B cell (primary cell): Measurements from ENCODE around the gene MCRS1. TPM values are rescaled to one million over a fixed set of nuclear protein-coding genes. Genes with fewer than 3 reads are reported as not detected.

ENCODE experiments used
- polyA plus RNA-seq: library from polyadenylated mRNA; depleted of rRNA; stranded (reverse); fragments of >200 nt; gene quantifications from 2 replicates; pipeline ENCODE4 v1.2.3, GENCODE V29; 2012
- small RNA-seq: library from RNA; depleted of rRNA; stranded (forward); fragments of <200 nt; gene quantifications from one replicate; pipeline ENCODE3, GENCODE V24; 2012; ENCODE audit warnings: low replicate concordance, low read depth; ENCODE audit not compliant: insufficient read length
- total RNA-seq, 2 donors: library from RNA; stranded (reverse); fragments of 120-200 nt in 1 of 2; gene quantifications; 1 replicate in 1 of 2; 2 replicates in 1 of 2; pipeline versions ENCODE4 v1.2.3 to v1.2.4, GENCODE V29; 2013 to 2022

MCRS1 gene
- total and polyA plus RNA-seq, 2 donors (not counting 1 experiment from before 2014, with no cell fraction given), result 81.1 to 107 TPM

Small RNAs within 50 kb of the gene (small RNA-seq; reads per million reads assigned to genes)
- not detected for gene POLR2KP1
- not detected for gene RNU6-834P

Other genes with a start within 250 kb of the MCRS1 start
- 1.0 and 1.7 TPM in 2 replicates for gene TROAP, start 244.9 kb downstream of the MCRS1 start, total RNA-seq
- 0.62 and 0.88 TPM in 2 replicates for gene TROAP, start 244.9 kb downstream of the MCRS1 start, polyA plus RNA-seq
- gene C1QL4, start 231.0 kb downstream of the MCRS1 start, total RNA-seq, result not detected in 2 replicates
- not detected in 2 replicates for gene C1QL4, start 231.0 kb downstream of the MCRS1 start, polyA plus RNA-seq
- not detected in 2 replicates for gene DNAJC22, start 221.3 kb downstream of the MCRS1 start, total RNA-seq
- gene DNAJC22, start 221.3 kb downstream of the MCRS1 start, polyA plus RNA-seq, result not detected in 2 replicates
- 16.0 and 21.5 TPM in 2 replicates for gene SPATS2, start 200.7 kb downstream of the MCRS1 start, total RNA-seq
- gene SPATS2, start 200.7 kb downstream of the MCRS1 start, polyA plus RNA-seq, result 11.3 and 16.1 TPM in 2 replicates
- 0.19 and 0.54 TPM in 2 replicates for gene KCNH3, start 29.1 kb downstream of the MCRS1 start, total RNA-seq
- 0.49 and 1.2 TPM in 2 replicates for gene KCNH3, start 29.1 kb downstream of the MCRS1 start, polyA plus RNA-seq
- gene FAM186B, start 37.5 kb upstream of the MCRS1 start, total RNA-seq, result 0.47 and 0.70 TPM in 2 replicates
- gene FAM186B, start 37.5 kb upstream of the MCRS1 start, polyA plus RNA-seq, result 0.13 and 0.23 TPM in 2 replicates
- 23.6 and 23.7 TPM in 2 replicates for gene PRPF40B, start 55.4 kb upstream of the MCRS1 start, total RNA-seq
- gene PRPF40B, start 55.4 kb upstream of the MCRS1 start, polyA plus RNA-seq, result 10.3 and 11.7 TPM in 2 replicates
- gene FMNL3, start 139.3 kb upstream of the MCRS1 start, total RNA-seq, result 69.9 and 73.7 TPM in 2 replicates
- 19.3 and 19.8 TPM in 2 replicates for gene FMNL3, start 139.3 kb upstream of the MCRS1 start, polyA plus RNA-seq
- gene TMBIM6, start 173.4 kb upstream of the MCRS1 start, total RNA-seq, result 335 and 336 TPM in 2 replicates
- 178 and 295 TPM in 2 replicates for gene TMBIM6, start 173.4 kb upstream of the MCRS1 start, polyA plus RNA-seq